Body of pancreas (tissue), 4 donors: ENCODE measurements around the gene TMEM52.

Experiments
- CTCF ChIP-seq, 7 experiments: fragments of 450-650 bp in 4 of 7; fragments of 200-600 bp in 3 of 7; sonication (generic) in 3 of 7; IDR thresholded peaks; one replicate each; pipeline ENCODE4 v1.5.1; 2016 to 2019; ENCODE audit warnings: antibody characterized with exemption in 7 of 7
- POLR2A ChIP-seq, 3 donors: fragments of 450-650 bp; IDR thresholded peaks; one replicate each; pipeline ENCODE4 v1.6.1; 2016; ENCODE audit warnings: antibody characterized with exemption in 3 of 3, mild to moderate bottlenecking in 2 of 3

DNA sequence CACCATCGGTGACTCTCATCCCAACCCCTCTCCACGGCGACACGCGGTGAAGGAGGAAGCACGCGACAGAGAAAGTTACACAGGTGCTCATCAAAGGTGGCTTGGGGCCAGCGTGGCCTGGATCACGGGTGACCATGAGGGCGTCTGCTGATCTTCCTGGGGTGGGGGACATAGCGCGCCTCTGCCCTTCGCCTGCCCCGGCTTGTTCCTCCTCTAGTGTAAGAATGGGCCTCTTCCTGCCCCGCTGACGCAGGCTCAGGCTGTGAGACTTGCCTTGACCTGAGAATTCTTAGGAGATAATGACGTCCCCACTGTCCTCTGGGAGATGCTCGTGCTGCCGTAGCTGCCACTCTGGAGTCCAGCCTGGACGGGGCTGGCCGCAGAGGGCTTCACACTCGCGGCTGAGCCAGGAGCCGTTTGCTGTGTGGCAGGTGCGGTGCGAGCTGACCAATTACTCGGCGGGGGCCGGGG is 39.0 kb upstream of the TMEM52 start:
- no peak for TF ChIP-seq POLR2A (IDR thresholded peaks at IDR 0.05)
- no peak for TF ChIP-seq CTCF (IDR thresholded peaks at IDR 0.05)
